ENCODE measurements around the gene NIPAL3.

DNA sequence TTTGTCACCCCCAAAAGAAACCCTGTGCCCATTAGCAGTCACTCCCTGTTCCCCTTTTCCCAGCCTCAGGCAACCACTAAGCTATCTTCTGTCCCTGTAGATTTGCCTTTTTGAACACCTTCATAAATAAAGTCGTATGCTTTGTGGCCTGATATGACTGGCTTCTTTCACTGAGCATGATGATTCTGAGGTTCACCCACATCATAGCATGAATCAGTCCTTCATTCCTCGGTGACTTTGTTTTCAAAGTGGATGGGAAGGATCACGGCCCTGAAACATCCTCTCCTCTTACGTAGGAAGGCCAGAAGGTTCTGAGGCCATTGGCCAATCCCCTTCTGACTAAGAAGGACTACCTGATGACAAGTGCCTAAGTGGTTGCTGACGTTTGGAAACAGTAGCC lies 39.1 kb downstream of the NIPAL3 start:
- TF ChIP-seq, protein P1, sequence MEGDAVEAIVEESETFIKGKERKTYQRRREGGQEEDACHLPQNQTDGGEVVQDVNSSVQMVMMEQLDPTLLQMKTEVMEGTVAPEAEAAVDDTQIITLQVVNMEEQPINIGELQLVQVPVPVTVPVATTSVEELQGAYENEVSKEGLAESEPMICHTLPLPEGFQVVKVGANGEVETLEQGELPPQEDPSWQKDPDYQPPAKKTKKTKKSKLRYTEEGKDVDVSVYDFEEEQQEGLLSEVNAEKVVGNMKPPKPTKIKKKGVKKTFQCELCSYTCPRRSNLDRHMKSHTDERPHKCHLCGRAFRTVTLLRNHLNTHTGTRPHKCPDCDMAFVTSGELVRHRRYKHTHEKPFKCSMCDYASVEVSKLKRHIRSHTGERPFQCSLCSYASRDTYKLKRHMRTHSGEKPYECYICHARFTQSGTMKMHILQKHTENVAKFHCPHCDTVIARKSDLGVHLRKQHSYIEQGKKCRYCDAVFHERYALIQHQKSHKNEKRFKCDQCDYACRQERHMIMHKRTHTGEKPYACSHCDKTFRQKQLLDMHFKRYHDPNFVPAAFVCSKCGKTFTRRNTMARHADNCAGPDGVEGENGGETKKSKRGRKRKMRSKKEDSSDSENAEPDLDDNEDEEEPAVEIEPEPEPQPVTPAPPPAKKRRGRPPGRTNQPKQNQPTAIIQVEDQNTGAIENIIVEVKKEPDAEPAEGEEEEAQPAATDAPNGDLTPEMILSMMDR (conservative IDR thresholded peaks at IDR 0.05; ENCODE audit: low read depth, low read length), result no peak
- TF ChIP-seq EZH2 (IDR thresholded peaks at IDR 0.05; ENCODE audit: borderline replicate concordance, low read depth, low read length, poor library complexity, severe bottlenecking), result no peak
